GM18907 (cell line): ENCODE measurements around the gene ZBTB1.
"Not testable (repeated sequence)": the region's sequence is repeated elsewhere in the genome, so short reads cannot be mapped to it uniquely, and the experiment has no call there.

Source experiments
- ATAC-seq: cut with Tn5 transposase; IDR thresholded peaks from one replicate; pipeline ENCODE4 v1.9.1; 2021; ENCODE audit warnings: mild to moderate bottlenecking, moderate library complexity; ENCODE audit not compliant: unreplicated experiment

Gene ZBTB1

DNA sequence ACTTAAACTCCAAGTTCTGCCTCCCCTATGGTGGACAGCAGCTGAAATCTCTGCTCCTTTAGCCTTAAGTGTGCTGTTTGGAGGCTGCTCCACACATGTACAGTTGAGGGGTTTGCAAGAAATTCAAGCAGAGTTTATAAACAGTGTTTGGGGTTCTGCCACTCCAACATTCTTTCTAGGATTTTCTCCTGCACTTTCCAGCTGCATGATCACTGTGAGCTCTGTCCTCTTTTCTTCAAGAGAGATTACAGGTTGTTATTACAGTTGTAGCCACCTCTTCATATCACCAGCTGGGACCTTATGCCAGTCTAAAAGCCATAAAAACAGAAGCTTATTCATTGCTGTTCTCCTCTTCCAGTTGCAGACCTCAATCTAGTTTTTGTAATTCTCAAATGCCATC is 9.3 kb upstream of the ZBTB1 start:
- no peak for ATAC-seq

DNA sequence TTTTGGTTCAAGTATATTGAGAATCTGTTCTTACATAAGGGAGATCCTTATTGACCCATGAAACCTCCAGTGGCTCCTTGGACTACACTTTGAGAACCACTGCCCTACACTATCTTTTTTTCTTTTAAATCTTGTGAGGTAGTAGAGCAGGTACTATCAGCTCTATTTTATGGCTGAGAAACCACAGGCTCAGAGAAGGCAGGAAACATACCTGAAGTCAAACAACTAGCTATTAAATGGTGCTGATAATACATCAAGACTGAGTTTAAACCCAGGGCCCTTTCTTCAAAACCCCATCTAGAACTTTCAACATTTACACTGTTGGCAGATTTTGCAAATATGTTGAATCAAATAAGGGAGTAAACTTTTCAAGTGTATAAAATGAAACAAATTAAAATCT is 7.8 kb upstream of the ZBTB1 start:
- ATAC-seq: no peak

DNA sequence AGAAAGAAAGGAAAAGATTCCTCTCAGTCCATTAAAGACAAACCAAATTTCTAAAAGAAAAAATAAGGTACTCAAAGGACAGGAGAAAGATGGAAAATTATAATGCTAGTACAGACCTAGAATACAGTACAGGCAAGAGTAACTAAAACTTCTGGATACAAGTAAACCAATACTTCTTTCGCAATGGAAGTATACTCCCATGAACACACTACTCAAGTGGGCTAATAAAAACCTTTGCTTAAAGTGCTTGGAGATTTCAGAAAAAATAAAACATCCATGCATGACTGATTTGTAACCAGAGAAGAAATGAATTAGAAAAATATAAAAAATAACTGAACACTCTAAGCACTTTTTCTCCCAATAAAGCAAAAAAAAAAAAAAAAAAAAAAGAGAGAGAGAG is 4.5 kb upstream of the ZBTB1 start:
- ATAC-seq: no peak

DNA sequence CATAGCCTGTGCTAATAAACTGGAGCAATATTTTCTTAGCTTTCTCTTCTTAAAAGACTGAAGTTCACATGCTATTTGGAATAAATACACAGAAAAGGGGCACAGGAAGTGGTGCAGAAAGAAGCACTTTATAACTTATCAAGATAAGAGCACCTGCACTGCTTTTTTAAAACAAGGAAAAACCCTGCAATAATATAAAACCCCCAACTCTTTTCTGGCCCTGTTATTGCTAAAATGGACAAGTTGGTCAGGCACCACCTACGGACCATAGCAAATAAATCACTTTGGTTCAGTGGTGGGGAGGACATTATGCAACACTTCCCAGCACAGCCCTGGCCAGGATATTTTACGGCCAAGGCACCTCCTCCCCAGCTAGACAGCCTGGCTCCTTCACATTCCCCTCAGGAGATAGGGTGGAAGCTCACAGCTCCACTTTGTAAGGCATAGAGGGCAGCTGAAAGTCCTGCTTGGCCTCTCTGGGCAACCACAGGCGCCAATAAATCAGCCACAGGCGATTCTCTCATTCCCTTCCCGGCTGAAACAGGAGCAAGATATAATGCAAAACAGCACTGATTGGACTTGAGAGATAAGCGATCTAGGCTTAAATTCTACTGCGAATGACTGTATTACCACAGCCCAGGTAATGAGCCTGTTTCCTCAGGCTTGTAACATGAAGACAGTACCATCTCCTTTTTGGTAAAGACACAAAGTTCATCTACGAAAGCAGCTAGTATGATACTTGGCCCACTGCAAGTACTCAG is 3.0 kb upstream of the ZBTB1 start:
- no peak for ATAC-seq

DNA sequence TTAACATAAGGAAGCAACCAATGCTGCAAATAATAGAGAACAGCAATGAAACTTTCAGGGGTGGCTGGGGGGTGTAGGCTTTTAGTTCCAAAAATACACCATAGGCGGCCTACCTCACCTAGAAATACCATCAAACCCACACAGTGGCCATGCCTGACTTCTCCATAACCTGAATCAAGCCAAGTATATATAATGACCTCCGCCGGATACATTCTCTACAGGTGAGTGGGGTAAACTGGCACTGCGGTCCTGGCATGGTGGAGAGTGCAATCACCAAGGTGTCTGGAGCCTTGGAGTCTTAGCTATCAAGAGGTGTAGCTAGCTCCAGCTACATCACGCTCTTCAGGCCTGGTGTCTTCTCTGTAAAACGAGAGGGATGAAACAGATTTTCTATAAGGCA is 2.1 kb upstream of the ZBTB1 start:
- ATAC-seq: no peak

DNA sequence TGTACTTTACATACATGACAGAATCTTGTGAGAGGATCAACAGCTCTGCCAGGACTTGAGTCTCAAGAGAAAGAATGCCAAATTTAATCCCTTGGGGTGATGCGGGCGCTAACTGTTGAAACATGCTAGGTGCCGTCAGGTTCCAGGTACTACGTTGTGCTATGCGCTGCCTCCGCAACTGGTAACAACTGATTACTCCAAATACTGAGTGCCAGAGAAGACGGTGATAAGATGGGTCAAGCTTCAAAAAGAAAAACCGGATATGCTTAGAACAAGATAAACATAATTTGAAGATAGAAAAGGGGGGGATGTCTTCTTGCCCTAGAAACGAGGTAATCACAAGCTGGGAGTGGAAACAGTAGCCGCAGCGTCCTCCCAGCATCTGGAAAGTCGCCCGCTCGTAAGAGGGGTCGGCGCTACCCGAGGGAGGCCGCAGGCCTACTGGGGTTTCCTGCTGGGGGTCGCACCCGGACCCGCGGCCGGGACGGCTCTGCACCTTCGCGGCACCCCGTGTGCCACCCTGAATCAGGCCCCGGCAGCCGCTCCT is 1.6 kb upstream of the ZBTB1 start:
- no peak for ATAC-seq

DNA sequence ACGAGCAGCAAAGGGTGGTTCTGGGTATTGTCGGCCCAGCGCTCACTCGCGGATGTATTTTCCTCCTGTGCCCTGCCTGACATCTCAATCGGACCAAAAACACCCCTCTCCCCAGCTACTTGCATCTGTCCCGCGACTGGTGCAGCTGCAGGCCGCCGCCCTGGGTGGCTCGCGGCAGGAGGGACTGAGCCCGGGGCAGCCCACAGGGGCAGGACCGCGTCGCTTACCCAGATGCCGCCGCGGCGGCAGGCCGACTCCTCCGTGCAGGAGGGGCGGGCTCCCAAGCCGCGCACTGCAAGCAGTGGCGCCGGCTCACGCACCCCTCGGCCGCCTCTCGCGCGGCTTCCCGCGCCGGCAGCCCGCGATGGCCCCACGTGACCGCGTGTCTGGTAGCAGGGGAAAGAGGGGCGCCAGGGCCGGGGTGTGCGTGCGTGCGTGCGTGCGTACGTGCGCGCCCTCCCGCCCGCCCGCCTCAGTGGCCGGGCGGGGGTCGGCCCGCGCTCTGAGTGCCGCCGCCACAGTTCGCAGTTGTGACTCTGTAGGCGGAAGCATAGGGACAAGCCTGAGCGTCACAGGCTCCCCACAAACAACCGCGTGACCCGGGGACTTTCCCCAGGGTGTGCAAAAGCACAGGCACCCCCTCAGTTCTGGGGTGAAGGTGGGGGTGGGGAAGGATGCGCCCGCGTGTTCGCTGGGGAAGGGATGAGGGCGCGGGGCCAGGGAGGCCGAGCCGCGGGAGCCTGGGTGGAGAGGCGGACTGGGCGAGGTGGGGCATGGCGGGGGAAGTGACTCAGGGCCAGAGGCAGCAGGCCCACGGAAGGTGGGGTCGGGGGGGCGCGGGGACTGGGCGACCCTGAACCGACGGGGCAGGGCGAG is 898 bp upstream of the ZBTB1 start, which contains the start of gene ZBTB25:
Gene ZBTB25, minus strand, starts transcription at position 405 of the 876 bp plus-strand sequence. CDS start 13,305 bp downstream, outside the sequence.
- peak; percentile 72 for ATAC-seq

DNA sequence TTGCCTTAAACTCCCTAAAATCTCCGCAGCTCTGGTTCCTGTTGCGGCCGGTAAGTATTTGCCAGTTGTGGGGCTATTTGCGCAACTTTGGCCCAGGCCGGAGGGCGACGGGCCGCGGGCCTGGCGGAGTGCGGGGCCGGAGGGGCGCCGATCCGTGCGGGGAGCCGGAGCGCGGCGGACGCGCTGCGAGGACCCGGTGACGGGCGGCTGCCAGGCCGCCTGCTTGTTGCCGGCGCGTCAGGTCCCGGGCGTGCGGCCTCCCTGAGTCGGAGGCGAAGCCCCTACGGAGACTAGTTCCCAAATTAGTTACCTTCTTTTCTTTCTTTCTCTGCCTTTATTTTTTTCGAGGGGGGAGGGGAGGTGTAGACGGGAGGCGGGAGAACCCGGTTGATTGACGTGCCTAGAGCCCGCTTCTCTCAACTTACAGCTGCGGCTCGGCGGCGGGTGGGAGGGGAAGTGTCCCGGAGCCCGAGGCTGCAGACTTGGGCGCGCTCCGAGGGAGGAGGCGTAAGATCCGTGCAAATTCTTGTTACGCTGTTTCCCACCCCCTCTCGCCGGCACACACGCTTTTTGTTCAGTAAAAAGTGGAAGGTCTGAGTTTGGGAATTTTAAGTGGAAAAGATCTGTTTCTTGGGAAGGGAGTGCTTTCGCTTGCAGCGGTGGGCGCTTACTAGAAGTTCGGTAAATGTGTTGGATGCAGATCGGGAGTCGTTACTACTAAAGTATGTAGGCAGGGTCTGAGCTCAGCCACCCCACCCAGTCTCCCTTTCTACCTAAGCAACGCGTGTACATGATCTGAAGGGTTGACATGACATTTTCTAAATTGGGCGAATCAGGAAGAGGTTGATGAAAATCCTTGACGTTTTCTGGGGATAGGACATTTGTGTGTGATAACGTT is 576 bp downstream of the ZBTB1 start:
- peak; percentile 26 for ATAC-seq

DNA sequence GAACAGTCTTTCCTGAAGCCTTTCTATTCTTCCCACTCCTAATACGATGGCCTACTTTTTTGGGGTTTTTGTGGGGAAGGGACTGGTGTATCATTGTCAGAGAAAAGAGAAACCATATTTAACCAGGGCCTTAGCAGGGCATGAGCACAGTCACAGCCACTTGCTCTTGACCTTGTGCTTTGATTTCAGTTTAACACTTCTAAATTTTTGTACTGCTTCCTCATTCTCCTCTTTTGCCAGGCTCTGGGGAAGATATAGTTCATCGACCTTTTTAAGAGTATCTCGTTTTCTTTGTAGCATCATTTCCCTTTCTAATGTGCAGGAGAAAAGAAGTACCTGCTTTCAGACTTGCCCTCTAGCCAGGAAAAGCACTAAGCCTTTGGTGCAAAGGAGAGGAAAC is 2.2 kb downstream of the ZBTB1 start:
- ATAC-seq: no peak

DNA sequence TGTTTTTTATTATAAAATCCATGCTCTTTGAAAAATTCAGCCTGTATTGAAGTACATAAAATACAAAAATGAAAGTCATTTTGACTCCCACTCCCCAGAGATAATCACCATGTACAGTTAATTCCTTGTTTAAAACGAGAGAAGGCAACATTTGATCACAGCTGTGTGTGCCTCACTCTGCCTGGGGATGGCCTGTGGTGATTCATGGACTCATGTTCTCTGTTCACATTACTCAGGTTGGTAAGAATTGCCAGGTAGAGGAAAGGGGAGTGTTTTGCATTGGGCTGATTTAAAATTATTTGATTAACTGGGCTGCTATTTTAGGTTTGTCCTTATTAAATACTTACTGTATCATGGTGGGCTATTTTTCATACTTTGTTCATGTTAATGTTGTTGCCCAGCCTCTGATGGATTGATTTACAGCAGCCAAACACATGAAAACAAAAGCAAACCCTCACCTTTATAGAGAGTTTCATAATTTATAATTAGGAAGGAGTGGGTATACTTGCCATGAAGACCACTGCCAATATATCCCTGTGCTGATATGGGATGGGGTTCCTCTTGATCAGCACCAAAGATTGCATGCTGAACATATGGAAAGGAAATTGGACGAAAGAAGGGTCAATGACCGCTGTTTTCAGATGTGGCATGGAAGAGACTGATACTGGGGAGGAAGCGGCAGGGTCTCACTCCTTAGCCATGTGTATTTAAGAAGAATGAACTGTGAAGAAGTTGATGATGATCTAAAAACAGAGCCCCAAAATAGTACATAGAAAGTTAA is 3.0 kb downstream of the ZBTB1 start:
- ATAC-seq: no peak

DNA sequence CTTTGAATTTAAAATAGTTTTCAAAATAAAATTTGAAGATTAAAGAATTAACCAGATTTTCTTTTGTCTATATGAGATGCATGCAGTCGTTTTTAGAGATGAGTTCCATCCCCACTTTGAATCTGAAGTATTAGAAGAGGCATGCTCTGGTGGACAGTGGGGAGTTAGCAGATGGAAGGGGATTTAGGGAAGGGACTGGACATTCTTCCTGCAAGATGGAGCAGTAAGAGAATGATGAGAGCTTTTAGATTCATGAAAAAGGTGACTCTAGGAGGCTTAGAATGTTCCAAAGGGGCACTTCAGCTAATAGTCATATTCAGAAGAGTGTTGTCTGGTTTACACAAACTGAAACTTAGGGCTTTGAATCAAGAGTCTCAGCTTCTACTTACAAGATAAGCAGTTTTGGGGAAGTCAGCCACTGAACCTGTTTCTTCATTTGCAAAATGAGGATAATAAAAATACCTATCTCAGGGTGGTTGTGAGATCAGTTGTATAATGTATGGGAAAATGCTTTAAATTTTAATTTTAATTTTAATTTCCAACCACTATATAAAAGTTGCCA is 3.7 kb downstream of the ZBTB1 start:
- no peak for ATAC-seq

DNA sequence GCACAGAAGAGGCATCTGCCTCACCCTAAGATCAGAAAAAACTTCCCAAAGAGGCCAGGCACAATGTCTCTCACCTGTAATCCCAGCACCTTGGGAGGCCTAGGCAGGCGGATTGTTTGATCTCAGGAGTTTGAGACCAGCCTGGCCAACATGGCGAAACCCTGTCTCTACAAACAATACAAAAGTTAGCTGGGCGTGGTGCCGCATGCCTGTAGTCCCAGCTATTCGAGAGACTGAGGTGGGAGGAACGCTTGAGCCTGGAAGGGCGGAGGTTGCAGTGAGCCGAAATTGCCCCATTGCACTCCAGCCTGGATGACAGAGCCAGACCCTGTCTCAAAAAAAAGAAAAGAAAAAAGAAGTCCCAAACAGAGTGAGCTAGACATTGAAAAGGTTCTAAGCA is 4.5 kb downstream of the ZBTB1 start:
- no peak for ATAC-seq

DNA sequence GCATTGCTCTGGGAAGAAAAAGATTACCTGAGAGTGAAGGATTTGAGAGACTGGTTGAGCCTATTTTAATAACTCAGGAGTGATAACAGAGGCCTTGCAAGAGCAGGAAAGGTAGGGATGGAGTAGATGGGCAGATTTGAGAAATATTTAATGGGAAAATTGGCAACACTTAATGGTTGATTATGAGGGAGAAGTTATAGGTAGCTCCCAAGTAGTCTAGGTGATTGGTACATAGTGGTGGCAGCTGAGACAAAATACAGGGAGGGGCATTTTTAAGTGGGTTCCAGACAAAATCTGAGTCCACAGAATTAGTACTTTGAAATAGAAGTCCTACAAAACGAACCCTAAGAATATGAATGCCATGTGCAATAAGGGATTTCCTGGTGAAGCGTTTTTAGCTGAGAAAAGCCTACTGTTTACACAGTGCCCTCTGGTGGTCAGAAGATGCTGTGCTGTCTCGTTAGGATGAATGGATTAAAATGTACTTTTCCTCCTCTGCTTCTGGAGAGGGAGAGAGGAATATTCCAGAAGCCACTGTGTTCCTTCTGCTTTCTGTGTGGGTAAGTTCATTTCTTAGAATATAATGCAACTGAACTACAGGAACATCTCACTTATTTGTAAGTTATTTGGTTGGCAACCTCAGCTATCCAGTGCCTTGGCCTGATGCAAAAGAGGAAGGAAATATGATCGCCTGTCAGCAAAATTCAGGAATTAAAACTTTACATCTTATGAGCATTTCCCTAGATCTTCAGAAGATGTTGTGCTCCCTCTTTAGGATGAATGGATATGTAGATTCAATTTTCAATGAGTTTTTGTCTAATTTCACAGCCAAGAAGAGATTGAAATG is 6.5 kb downstream of the ZBTB1 start:
- ATAC-seq: no peak

DNA sequence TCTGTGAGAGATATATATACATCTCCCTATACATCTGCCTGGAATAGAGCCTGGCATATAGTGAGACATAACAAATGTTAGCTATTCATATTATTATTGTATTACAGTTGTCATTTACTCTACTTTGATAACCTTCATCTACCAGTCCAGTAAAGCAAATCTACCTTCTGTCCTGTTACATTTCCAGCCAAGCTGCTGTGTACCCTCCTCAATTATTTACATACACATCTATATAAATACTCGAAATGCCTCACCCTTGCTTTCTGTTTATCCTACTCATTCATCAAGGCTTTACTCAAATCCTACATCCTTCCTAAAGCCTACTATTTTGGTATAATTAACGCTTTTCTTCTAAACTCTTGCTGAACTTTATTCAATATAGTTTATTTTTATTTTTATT is 8.7 kb downstream of the ZBTB1 start:
- no peak for ATAC-seq

DNA sequence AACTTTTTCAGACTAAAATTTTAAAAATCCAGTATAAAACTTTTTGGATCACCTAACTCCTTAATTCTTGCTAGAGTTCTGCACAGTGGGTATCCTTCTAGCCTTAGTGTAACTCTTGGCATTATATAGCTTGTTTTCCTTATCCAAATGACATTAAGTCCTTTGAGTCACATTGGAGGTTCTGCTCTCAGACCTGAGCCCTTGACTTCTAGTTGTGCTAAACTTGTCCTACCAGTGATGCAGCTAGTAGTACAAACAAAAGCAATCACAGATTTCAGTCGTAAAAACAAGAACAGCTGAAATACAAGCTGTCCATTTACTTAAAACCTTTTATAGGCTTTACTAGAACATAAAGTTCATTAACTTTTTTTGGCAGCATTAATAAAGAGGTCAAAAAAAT is 10.5 kb downstream of the ZBTB1 start:
- ATAC-seq: no peak

DNA sequence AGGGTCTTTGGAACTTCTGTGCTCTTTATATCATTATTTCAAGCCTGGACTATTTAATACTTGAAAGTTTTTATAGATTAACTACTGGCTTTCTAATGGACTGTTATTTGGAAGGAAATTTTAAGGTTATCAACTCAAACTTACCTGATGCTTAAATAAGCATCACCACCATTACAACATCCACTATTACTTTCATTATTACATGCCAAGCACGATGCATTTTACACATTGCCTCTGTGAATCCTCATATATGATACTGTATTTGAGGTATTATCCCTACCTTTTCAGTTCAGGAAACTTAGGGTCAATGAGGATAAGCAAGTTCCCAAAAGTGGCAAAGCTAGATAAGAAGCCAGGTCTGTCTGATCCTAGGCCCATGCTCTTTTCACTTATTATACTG is 12.4 kb downstream of the ZBTB1 start:
- ATAC-seq: no peak

DNA sequence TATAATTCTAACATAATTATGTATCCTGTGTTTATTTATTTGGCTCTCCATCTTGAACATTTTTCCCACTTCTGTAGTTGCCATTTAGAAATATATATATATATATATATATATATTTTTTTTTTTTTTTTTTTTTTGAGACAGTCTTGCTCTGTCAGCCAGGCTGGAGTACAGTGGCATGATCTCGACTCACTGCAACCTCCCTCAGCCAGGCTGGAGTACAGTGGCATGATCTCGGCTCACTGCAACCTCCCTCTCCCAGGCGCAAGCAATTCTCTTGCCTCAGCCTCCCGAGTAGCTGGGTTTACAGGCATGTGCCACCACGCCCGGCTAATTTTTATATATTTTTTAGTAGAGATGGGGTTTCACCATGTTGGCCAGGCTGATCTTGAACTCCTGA is 13.1 kb downstream of the ZBTB1 start:
- not testable (repeated sequence) for ATAC-seq

DNA sequence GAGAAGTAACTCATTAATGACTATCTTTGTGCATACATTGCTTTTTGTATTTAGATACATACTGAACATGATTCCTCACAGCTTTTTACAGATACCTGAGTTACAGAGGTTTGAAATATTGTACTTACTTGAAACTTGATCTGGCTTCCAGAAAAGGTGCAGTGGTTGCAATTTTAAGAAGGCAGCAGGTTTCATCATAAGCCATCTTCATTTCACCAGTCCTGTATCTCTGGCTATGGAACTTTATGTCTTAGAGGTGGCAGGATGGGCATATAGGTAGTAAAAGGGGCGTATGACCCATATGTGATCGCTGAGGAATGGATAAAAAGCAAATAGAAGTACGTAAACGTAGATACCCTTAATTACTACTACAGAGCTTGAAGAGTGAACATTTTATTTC is 13.7 kb downstream of the ZBTB1 start:
- ATAC-seq: no peak

DNA sequence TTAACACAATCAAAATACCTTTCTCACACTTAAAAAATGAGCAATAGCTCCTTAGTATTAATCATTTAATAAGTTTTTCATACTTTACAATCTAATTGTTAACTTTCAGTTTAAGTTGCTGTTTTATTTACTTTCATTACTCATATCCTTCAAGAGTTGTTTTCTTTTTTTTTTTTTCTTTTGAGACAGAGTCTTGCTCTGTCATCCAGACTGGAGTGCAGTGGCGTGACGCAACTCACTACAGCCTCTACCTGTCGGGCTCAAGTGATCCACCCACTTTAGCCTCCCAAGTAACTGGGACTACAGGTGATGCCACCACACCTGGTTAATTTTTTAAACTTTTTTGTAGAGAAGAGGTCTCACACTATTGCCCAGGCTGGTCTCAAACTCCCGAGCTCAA is 16.1 kb downstream of the ZBTB1 start:
- ATAC-seq: no peak
